ENCODE data around the gene TMEM184C.

Gene TMEM184C

GRCh38 chr4:147691820-147692219 is 74.6 kb downstream of the TMEM184C start:
- TF ChIP-seq ZNF8 (CRISPR knock-in tag; IDR thresholded peaks at IDR 0.05) (no peak), SNAI2 (CRISPR knock-in tag; IDR thresholded peaks at IDR 0.05) (no peak), CREB5 (CRISPR knock-in tag; IDR thresholded peaks at IDR 0.05; ENCODE audit: low read depth) (no peak), ISL1 (CRISPR knock-in tag; IDR thresholded peaks at IDR 0.05) (no peak), TOX (CRISPR knock-in tag; IDR thresholded peaks at IDR 0.05; ENCODE audit: borderline replicate concordance) (no peak), GLIS3 (CRISPR knock-in tag; IDR thresholded peaks at IDR 0.05) (no peak), BACH2 (CRISPR knock-in tag; IDR thresholded peaks at IDR 0.05; ENCODE audit: borderline replicate concordance) (no peak), OSR1 (CRISPR knock-in tag; IDR thresholded peaks at IDR 0.05) (no peak), TSHZ2 (CRISPR knock-in tag; IDR thresholded peaks at IDR 0.05) (no peak)
- TF ChIP-seq, protein P1, sequence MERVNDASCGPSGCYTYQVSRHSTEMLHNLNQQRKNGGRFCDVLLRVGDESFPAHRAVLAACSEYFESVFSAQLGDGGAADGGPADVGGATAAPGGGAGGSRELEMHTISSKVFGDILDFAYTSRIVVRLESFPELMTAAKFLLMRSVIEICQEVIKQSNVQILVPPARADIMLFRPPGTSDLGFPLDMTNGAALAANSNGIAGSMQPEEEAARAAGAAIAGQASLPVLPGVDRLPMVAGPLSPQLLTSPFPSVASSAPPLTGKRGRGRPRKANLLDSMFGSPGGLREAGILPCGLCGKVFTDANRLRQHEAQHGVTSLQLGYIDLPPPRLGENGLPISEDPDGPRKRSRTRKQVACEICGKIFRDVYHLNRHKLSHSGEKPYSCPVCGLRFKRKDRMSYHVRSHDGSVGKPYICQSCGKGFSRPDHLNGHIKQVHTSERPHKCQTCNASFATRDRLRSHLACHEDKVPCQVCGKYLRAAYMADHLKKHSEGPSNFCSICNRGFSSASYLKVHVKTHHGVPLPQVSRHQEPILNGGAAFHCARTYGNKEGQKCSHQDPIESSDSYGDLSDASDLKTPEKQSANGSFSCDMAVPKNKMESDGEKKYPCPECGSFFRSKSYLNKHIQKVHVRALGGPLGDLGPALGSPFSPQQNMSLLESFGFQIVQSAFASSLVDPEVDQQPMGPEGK (CRISPR knock-in tag; IDR thresholded peaks at IDR 0.05; ENCODE audit: borderline replicate concordance): no peak
- TF ChIP-seq, protein P2, sequence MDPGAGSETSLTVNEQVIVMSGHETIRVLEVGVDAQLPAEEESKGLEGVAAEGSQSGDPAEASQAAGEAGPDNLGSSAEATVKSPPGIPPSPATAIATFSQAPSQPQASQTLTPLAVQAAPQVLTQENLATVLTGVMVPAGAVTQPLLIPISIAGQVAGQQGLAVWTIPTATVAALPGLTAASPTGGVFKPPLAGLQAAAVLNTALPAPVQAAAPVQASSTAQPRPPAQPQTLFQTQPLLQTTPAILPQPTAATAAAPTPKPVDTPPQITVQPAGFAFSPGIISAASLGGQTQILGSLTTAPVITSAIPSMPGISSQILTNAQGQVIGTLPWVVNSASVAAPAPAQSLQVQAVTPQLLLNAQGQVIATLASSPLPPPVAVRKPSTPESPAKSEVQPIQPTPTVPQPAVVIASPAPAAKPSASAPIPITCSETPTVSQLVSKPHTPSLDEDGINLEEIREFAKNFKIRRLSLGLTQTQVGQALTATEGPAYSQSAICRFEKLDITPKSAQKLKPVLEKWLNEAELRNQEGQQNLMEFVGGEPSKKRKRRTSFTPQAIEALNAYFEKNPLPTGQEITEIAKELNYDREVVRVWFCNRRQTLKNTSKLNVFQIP (CRISPR knock-in tag; IDR thresholded peaks at IDR 0.05; ENCODE audit: borderline replicate concordance, low read depth): no peak

GRCh38 chr4:147693218-147693617 is 76.0 kb downstream of the TMEM184C start:
- no peak for TF ChIP-seq BACH2 (CRISPR knock-in tag; IDR thresholded peaks at IDR 0.05; ENCODE audit: borderline replicate concordance)
- no peak for TF ChIP-seq ZNF8 (CRISPR knock-in tag; IDR thresholded peaks at IDR 0.05)
- TF ChIP-seq, protein P2 (CRISPR knock-in tag; IDR thresholded peaks at IDR 0.05; ENCODE audit: borderline replicate concordance, low read depth): no peak
- no peak for TF ChIP-seq PPARA (CRISPR knock-in tag; IDR thresholded peaks at IDR 0.05; ENCODE audit: borderline replicate concordance)
- no peak for TF ChIP-seq CSRNP3 (CRISPR knock-in tag; IDR thresholded peaks at IDR 0.05)
- TF ChIP-seq, protein P1 (CRISPR knock-in tag; IDR thresholded peaks at IDR 0.05; ENCODE audit: borderline replicate concordance): no peak
- no peak for TF ChIP-seq TOX (CRISPR knock-in tag; IDR thresholded peaks at IDR 0.05; ENCODE audit: borderline replicate concordance)
- no peak for ATAC-seq

More at GRCh38 chr4:147691820-147692219, 74.6 kb downstream of the TMEM184C start:
- ATAC-seq: no peak

DNA sequence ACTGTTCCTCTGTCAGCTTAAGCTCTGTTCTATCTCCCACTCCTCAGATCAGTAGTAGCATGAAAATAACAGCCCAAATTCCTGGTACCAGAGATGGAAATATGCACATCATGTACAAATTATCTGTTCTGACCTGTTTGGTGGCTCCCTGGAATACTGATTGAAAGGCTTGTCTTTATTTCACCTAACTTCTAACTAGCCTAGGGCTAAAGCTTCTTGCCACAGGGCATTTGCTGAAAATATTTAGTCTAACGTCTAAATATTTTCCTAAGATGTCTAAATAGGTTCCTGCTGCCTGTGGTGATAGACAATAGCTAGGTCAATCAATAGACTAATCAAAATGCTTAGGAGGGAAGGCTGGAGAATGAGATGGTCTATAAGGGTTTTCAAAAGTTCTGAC is 79.7 kb downstream of the TMEM184C start:
- no peak for ATAC-seq
- TF ChIP-seq ESRRG (CRISPR knock-in tag; IDR thresholded peaks at IDR 0.05): no peak
- no peak for TF ChIP-seq ZNF8 (CRISPR knock-in tag; IDR thresholded peaks at IDR 0.05)
- TF ChIP-seq PPARA (CRISPR knock-in tag; IDR thresholded peaks at IDR 0.05; ENCODE audit: borderline replicate concordance): no peak
- no peak for TF ChIP-seq CSDC2 (CRISPR knock-in tag; IDR thresholded peaks at IDR 0.05)
- TF ChIP-seq, protein P2 (CRISPR knock-in tag; IDR thresholded peaks at IDR 0.05; ENCODE audit: borderline replicate concordance, low read depth): no peak
- TF ChIP-seq RARB (CRISPR knock-in tag; IDR thresholded peaks at IDR 0.05): no peak
- TF ChIP-seq ZC3H10 (CRISPR knock-in tag; IDR thresholded peaks at IDR 0.05): no peak
- no peak for TF ChIP-seq BACH2 (CRISPR knock-in tag; IDR thresholded peaks at IDR 0.05; ENCODE audit: borderline replicate concordance)
- no peak for TF ChIP-seq TCF4 (CRISPR knock-in tag; IDR thresholded peaks at IDR 0.05; ENCODE audit: borderline replicate concordance)
- TF ChIP-seq TOX (CRISPR knock-in tag; IDR thresholded peaks at IDR 0.05; ENCODE audit: borderline replicate concordance): no peak
- no peak for TF ChIP-seq ZNF70 (CRISPR knock-in tag; IDR thresholded peaks at IDR 0.05)
- TF ChIP-seq SNAI2 (CRISPR knock-in tag; IDR thresholded peaks at IDR 0.05): no peak
- TF ChIP-seq CREB5 (CRISPR knock-in tag; IDR thresholded peaks at IDR 0.05; ENCODE audit: low read depth): no peak
